HUES48 (cell line): ENCODE results near the gene KCMF1.

Experiments
- H3K27ac ChIP-seq: one replicate; pipeline ENCODE4 v1.7.0; 2013; ENCODE audit warnings: low read depth, low read length, inconsistent platforms
- H3K27me3 ChIP-seq: 2 replicates; pipeline ENCODE4 v1.6.1; 2013; ENCODE audit warnings: mild to moderate bottlenecking, low read length; ENCODE audit not compliant: control insufficient read depth, insufficient read depth
- H3K36me3 ChIP-seq: 2 replicates; pipeline ENCODE4 v1.6.1; 2013; ENCODE audit warnings: low read length; ENCODE audit not compliant: control insufficient read depth, insufficient read depth
- H3K4me1 ChIP-seq: 2 replicates; pipeline ENCODE4 v1.6.1; 2013; ENCODE audit warnings: mild to moderate bottlenecking, low read length; ENCODE audit not compliant: control insufficient read depth, insufficient read depth
- H3K4me3 ChIP-seq: 2 replicates; pipeline ENCODE4 v1.5.1; 2013; ENCODE audit warnings: mild to moderate bottlenecking, low read depth, low read length
- H3K9ac ChIP-seq: 2 replicates; pipeline ENCODE4 v1.6.1; 2013; ENCODE audit warnings: mild to moderate bottlenecking, low read depth, low read length, moderate library complexity
- H3K9me3 ChIP-seq: 2 replicates; pipeline ENCODE4 v1.6.1; 2013; ENCODE audit warnings: low read length; ENCODE audit not compliant: control insufficient read depth, insufficient read depth

The KCMF1 gene

DNA sequence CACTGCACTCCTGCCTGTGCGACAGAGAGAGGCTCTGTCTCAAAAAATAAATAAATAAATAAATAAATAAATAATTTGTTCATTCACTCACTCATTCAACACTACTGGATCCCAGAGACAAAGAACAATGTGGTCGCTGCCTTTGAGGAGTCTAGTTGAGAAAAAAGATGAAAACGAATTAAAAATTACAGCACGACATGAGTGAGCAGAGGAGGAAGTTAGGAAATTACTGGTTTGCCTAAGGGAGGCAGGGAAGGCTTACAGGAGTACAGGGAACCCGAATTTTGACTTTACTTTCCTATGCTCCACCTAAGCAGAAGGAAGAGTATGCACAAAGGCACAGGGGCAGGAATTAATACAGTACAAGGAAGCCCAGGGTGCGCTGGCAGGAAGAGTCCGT is 4.2 kb upstream of the KCMF1 start:
- H3K27me3 ChIP-seq, result no peaks in the 10 kb centered on the region
- H3K4me1 ChIP-seq, result peaks cover 5% of the 10 kb centered on the region; the same call in 1 of the 2 replicates
- no peak overlapping the region for H3K4me3 ChIP-seq
- H3K9me3 ChIP-seq, result no peaks in the 10 kb centered on the region
- no peak overlapping the region for H3K27ac ChIP-seq
- H3K9ac ChIP-seq, result no peak overlapping the region
- H3K36me3 ChIP-seq, result peaks cover 54% of the 10 kb centered on the region

- Histone ChIP-seq H3K27me3 (no peaks in the 10 kb centered on the region), H3K4me1 (peaks cover 12% of the 10 kb centered on the region), H3K9ac (peak overlapping the region; percentile 95)
These were observed 1.3 kb upstream of the KCMF1 start for GRCh38 chr2:84969511-84970209.

DNA sequence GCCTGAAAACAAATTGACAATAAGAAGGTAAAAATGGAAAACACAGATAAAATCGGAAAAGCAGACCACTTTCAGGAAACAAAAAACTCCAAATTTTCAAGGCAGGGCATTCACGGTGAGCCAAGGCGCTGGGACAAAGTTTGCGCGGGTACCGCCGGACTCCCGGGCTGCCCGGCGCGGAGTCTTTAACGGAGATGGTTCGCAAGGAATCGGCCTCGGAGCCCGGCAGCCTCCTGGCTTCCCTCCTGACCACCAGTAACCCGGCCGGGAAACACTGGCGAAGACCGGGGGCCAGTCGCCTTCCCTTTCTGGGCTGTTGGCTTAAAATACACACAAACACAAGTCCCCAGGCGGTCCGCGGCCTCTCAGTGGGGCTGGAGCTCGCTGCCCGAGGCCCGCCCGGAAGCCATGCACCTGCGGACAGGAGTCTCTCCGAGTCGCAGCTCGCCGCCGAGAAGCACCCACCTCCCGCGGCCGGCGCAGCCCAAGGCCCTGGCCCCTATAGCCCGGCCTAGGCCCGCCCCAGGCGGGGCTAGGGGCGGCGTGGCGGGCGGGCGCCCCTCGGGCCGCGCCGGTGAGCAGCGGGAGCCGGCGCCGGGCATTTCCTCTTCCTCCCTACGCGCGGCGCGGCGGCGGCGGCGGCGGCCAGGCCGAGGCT is 622 bp upstream of the KCMF1 start:
- Histone ChIP-seq H3K9me3 (no peaks in the 10 kb centered on the region), H3K27me3 (no peaks in the 10 kb centered on the region), H3K9ac (peak overlapping the region; percentile 95), H3K36me3 (peaks cover 22% of the 10 kb centered on the region), H3K4me1 (peaks cover 16% of the 10 kb centered on the region), H3K27ac (peak overlapping the region; percentile 99), H3K4me3 (peak overlapping the region; percentile 93)

More at GRCh38 chr2:84969511-84970209, 1.3 kb upstream of the KCMF1 start:
- Histone ChIP-seq H3K36me3 (peaks cover 28% of the 10 kb centered on the region), H3K9me3 (no peaks in the 10 kb centered on the region), H3K4me3 (peak overlapping the region; percentile 93), H3K27ac (peak overlapping the region; percentile 99)

DNA sequence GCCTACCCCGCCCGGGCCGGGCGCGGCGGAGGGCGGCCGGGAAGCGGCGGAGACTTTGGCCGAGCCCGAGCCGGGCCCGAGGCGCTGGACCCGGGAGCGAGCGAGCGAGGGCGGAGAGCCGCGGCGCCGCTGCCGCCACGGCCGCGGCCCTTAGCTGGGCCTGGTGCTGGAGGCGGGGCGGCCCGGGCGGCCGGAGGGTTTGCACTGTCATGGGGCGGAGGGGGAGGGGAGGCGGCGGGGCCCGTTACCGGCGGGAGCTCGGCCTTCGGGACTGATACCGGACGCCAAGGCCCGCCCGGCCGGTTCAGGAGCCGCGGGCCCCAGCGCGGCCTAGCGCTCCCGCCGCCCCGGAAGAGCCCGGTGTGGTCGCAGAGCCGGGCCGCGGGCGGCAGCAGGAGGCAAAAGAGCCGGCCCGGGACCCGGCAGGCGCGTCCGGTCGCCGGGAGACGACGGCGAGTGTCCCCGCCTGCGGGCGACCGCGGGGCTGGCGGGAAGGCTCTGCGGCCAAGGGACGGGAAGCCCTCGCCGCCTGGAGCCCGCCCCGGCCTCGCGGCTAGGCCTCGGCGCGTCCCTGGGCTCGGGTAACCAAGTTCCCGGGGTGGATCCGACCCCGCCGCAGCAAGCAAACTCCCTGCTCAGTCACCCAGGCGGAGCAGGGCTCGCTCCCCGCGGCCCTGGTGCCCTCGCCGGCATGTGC is 697 bp downstream of the KCMF1 start:
- peak overlapping the region; percentile 93 for H3K9ac ChIP-seq
- peaks cover 27% of the 10 kb centered on the region for H3K4me1 ChIP-seq
- H3K4me3 ChIP-seq, result peak overlapping the region; percentile 93
- H3K27me3 ChIP-seq, result no peaks in the 10 kb centered on the region
- H3K27ac ChIP-seq, result peak overlapping the region; percentile 99
- no peaks in the 10 kb centered on the region for H3K9me3 ChIP-seq
- H3K36me3 ChIP-seq, result 0 out of 2 replicates have a peak, but pooled peaks cover 10% of the 10 kb centered on the region

GRCh38 chr2:84972207-84972783 is 1.3 kb downstream of the KCMF1 start:
- Histone ChIP-seq H3K9ac (peak overlapping the region; percentile 93), H3K36me3 (0 out of 2 replicates have a peak, but pooled peaks cover 7% of the 10 kb centered on the region), H3K27me3 (no peaks in the 10 kb centered on the region), H3K27ac (peak overlapping the region; percentile 99), H3K4me1 (peaks cover 27% of the 10 kb centered on the region), H3K4me3 (peak overlapping the region; percentile 93), H3K9me3 (no peaks in the 10 kb centered on the region)

DNA sequence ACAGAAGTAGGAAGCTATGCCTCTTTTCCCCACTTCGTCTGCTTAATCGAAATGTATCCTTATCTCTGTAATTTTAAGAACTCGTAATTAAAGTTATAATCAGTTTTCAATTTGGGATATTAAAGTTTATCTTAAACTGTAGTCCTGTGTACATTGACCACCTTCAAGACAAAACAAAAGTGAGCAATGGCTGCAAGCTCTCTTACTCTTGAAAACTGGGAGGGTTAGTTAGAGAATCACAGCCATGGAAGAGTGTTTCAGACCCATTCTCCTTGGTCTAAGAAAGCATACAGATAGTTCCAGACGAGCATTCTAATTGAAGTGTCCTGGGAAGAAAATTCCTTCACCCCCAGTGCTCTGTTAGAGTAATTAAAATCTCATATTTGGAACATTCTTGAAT is 2.0 kb downstream of the KCMF1 start:
- peak overlapping the region; percentile 93 for H3K4me3 ChIP-seq
- H3K27ac ChIP-seq, result peak overlapping the region; percentile 99
- 0 out of 2 replicates have a peak, but pooled peaks cover 4% of the 10 kb centered on the region for H3K36me3 ChIP-seq
- no peaks in the 10 kb centered on the region for H3K27me3 ChIP-seq
- no peaks in the 10 kb centered on the region for H3K9me3 ChIP-seq
- H3K4me1 ChIP-seq, result peaks cover 27% of the 10 kb centered on the region
- peak overlapping the region; percentile 93 for H3K9ac ChIP-seq

GRCh38 chr2:84980263-84980983 is 9.5 kb downstream of the KCMF1 start:
- no peaks in the 10 kb centered on the region for H3K9me3 ChIP-seq

DNA sequence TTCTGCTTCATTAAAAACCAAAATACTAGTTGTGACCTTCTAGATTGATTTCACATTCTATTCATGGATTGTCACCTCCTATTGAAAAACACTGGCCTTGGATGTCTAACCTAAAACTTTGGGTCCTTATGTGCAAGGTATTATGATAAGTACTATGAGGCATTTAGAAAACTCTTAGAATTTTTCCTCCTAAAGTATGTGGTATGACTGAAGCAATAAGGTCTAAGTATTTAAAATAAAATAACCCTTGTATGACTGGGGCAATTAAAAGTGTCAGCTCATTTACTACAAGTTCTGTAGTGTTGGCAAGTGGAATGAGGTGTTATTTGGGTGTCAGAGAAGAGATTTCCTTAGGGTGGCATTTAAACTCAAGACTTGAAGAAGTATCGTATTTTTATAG is 15.1 kb downstream of the KCMF1 start:
- H3K36me3 ChIP-seq, result no peaks in the 10 kb centered on the region
- no peak overlapping the region for H3K4me3 ChIP-seq
- H3K4me1 ChIP-seq, result peaks cover 17% of the 10 kb centered on the region
- no peaks in the 10 kb centered on the region for H3K27me3 ChIP-seq
- no peak overlapping the region for H3K9ac ChIP-seq
- H3K27ac ChIP-seq, result no peak overlapping the region
- no peaks in the 10 kb centered on the region for H3K9me3 ChIP-seq

More at GRCh38 chr2:84980263-84980983, 9.5 kb downstream of the KCMF1 start:
- Histone ChIP-seq H3K27me3 (no peaks in the 10 kb centered on the region), H3K27ac (no peak overlapping the region), H3K4me1 (peaks cover 19% of the 10 kb centered on the region), H3K9ac (no peak overlapping the region), H3K4me3 (no peak overlapping the region), H3K36me3 (no peaks in the 10 kb centered on the region)

- H3K4me3 ChIP-seq, result no peak overlapping the region
- H3K27me3 ChIP-seq, result no peaks in the 10 kb centered on the region
- H3K9me3 ChIP-seq, result no peaks in the 10 kb centered on the region
- peaks cover 17% of the 10 kb centered on the region for H3K4me1 ChIP-seq
- H3K36me3 ChIP-seq, result no peaks in the 10 kb centered on the region
- no peak overlapping the region for H3K9ac ChIP-seq
- H3K27ac ChIP-seq, result no peak overlapping the region
These were observed 18.5 kb downstream of the KCMF1 start for GRCh38 chr2:84989422-84989821.

- no peak overlapping the region for H3K27ac ChIP-seq
- H3K27me3 ChIP-seq, result no peaks in the 10 kb centered on the region
- peaks cover 14% of the 10 kb centered on the region for H3K4me1 ChIP-seq
- H3K36me3 ChIP-seq, result no peaks in the 10 kb centered on the region
- H3K9ac ChIP-seq, result no peak overlapping the region
- no peaks in the 10 kb centered on the region for H3K9me3 ChIP-seq
- H3K4me3 ChIP-seq, result no peak overlapping the region
These were observed 19.0 kb downstream of the KCMF1 start for GRCh38 chr2:84989927-84990326.
